HG03066 (cell line): ENCODE measurements around the gene MYOM3.

Source experiments
- ATAC-seq: cut with Tn5 transposase; IDR thresholded peaks from one replicate; pipeline ENCODE4 v1.9.1; 2021; ENCODE audit warnings: low read depth; ENCODE audit not compliant: unreplicated experiment

Gene MYOM3

DNA sequence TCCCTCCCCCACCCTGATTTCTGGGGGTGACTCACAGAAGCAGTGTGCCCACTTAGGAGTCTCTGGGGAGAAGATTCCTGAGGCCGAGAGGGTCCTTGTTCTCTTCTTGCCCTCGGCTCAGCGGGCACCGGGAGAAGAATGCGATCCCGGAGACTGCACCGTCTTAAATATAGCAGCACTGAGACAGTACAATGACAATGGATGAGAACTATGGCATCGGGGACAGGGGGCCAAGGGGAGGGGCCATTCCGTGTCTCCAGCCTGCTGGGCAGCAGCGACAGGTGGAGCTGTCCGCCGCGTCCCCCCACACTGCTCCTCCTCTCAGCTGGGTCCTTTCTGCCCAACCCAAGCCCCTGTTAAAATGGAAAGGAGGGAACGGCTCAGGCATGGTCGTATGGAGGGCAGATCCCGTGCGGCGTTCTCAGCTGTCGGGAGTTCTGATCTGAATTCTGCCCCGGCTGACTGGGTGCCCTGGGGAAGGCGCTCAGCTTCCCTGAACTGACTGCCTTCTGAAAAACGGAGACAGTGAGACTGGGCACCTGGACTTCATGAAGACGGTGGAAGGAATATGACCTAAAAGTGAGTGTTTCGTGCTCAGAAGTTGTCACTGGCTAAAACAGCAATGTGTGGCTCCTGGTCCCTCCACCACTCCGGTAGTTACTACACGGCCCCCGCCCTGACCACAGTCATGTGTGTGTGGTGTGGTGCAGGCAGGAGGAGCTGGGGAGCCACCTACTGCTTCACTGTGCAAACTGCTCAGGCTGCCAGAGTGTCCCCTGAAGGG is at the start of gene MYOM3:
TSS of gene MYOM3 (minus strand) at position 140 of the 784 bp plus-strand sequence. CDS start 3,499 bp downstream, outside the sequence.
- ATAC-seq, result no peak

DNA sequence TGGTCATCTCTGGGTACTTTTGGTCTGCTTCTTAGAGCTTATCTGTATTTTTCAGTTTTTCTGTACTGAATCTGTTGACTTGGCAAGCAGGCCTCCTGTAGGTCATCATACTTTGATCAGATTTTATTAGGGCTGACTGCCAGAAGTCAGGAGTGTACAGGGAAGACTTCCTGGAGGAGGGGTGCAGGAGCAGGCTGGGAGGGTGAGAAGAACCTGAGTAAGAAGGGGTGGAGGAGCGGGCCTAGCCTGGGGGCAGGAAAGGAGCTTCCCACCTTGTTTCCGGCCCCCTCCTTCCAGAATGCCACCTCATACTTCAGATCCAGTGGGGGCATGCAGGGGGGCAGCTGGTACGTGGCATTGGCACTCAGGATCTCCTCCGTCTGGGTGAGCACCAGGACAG is 49.3 kb upstream of the MYOM3 start:
- no peak for ATAC-seq

DNA sequence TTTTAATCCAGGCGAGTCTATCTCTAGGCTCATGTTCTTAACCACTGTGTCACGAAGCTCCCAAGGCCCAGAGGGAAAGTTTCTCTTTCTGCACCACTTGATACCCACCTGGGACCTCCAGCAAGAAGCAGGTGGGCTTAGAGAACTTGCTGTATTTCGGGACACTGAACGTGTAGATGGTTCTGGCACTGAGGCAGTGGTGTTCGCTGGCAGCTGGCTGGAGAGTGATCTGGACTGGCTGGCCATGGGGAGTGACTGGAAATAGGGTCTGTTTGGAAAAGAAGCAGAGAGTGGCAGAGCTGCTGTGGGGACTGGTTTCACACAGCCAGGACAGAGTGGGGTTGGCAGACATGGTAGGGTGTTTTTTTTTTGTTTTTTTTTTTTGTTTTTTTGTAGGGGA is 47.4 kb upstream of the MYOM3 start:
- ATAC-seq, result no peak

DNA sequence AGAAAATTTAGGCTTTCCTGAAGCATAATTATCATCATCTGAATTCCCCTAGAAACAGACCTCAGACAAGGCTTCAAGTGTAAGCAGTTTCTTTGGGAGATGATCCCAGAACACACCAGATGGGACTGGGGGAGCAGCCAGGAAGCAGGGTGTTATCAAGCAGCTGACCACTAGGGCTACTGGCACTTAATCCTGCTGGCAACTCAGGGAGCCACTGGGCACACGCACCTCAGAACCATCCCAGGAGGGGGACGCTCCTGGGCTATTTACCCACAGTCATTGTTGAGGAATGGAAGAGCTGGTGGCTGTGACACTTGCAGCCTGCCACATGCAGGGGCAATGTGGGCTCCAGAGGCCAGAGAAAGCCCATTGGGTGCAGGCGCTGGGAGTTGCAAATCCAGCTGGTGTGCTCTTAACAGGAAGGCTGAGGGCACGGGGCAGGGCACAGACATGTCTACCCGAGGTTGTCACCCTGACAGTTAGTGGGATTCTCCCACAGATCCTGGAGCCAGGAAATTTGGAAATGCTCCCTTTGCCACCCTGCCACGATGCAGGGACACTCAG is 46.1 kb upstream of the MYOM3 start:
- no peak for ATAC-seq

DNA sequence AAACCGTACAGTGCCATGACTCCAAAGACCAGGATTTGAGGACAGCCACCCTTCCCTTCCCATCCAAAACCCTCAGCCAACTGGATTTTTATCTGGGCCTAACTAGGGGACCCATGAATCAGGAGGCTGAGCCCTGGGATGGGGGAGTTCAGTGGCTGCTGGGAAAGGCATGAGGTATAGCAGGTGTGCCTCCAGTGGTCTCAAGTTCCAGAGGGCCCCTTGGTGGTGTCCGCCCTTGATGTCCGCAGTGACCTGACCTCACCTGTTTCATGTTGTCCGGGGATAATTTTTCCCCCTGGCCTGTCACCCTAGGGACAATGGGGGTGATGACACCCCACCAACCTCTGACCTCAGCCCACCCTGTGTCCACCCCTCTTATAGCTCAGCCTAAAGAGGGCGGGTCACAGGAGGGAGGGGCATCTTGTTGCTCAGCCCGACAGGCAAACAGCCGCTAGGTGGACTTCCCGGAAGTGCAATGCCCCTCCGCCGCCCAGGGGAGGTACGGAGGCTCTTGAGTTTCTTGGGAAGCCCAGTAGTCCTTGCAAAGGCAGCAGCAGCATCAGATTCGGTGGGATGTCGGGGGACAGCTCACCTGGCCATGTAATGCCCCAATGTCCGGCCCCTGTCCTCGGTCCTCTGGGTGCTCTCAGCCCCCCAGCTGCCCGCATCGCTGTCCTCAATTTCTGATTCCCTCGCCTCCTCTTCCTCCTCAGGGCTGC is 44.8 kb upstream of the MYOM3 start:
- no peak for ATAC-seq

DNA sequence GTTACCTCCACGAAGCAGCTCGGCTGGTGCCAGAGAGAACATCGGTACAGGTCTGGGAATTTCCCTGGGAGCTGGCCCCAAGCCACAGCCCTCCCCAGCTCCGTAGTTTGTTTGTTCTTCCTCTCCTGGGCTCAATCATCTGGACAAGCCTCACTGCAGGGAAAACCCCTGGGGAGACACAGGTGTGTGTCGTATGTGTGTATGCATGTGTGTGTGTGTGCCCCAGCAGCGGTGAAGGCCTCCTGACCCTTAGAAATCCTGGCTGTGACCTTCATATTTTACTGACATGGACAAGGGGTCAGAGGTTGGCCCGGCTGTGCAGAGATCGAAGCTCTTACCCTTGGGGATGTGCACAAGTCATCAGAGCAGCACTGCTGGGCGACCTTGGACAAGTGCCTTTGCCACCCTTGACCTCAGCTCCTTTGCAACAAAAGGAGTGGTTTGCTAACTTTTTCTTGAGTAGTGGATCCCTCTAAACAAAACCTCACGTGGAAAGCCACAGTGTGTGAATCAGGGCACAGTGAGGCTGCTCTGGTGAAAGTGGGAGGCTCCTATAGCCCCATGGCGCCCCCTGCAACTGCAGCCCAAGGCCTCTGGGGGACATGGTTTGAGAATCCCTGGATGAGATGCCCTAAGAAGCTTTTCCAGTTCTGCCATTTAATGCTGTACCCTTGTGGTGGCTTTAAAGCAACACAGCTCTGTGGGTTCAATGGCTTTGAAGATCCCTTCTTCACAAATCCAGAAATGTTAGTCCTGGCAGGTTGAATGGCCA is 43.3 kb upstream of the MYOM3 start:
- no peak for ATAC-seq

DNA sequence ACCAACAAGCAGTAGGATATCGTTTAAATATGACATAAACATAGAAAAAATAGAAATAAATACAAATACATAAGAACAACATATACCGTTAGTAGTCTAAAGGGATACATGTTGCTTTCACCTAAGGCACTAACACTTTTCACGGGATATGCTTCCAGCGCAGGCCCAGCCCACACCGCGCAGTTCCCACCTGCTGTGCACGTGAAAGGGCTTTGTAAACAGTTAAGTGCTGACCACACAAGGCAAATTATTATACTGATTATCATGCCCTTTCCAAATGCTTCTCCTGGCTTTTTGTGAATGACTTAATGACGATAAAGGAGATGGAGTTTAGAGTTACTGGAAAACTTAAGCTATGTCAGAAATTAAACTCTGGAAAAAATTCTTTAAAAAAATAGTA is 42.3 kb upstream of the MYOM3 start:
- no peak for ATAC-seq

DNA sequence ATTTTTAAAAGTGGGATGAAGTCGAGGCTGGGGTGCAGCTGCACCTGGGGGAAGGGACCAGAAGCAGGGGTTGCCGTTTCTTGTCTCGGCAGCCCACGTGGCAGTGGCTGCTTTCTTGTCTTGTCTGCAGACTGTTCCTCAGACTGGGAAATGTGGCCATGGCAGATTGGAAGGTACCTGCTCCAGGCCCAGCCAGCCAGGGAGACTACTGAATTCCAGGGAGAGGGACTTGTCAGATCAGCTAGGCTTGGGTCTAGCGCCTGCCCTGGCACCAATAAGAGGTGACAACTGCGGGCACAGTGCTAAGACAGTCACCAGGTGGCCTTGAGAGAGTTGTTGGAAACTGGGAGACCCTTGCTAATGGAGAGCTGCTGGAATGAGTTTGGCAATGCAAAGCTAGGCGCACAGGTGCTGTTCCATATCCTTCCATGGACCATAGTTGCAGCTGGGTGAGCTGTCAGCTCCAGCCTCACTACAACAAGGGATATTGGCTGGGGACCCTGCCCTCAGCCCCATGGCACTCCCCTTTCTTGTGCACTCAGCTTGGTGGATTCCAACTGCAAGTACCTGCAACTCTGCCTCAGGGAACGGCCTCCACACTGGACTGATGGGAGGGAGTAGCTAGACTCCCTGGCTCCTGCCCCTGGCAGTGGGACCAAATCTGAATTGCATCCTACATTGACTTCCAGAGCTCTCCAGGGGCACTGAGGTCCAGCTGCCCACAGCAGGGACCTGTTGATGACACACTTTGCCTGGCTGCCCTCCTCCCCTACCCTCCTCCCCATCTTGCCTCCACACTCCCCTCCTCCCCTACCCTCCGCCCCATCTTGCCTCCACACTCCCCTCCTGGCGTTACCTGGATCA is 40.9 kb upstream of the MYOM3 start:
- ATAC-seq, result no peak

DNA sequence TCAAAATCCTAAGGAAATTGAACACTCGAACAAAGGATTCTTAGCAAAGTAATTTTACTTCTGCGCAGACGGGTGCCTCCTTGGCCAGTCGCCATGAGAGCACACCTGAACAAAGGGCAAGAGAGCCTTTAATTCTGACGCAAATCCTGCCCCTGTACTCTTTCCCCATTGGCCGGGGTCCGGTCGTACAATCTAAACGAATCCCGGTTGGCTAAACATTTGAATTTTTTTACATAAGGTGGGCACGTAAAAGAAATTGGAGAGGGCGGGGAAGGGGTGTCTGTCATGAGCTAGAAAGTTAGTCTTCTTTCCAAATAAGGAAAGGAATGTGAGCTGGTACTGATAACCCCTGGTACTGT is 39.2 kb upstream of the MYOM3 start:
- no peak for ATAC-seq

DNA sequence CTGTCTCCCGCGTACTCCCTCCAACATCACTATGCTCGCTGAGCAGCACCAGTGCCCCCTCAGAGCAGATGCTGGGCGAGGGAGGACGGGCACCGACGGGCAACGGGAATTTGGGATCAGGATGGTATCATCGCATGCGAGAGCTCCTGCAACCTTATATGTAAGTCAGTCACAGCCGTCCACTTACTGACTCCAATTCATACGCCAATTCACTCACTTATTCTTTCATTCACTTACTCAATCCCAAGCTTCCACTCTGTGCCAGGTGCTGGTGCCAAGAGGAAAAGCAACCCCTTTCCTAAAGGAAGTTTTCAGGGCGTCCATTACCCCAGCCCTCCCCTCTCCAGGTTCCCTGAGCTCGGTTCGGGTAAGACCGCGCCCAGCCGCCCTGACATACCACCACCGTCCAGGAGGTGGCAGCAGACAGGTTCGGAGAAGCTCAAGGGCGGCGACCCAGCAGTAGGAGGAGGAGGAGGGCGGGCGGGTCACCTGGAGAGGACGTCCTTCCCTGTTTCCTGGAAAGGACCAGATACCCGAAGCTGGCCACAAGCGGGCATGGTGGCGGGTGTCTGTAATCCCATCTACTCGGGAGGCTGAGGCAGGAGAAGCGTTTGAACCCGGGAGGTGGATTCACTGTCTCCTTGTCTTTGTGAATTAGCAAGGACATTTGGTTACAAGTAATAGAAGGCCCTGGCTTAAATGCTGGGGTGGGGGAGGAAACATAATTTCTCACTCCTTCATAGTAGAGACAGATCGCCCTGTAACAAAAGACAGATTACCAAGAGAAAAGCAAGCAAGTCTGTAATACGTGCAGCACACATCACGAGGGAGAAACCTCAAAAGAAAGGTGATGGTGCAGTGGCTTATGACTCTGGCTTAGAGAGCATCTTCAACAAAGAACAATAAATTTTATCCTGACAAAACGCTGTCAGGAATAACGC is 38.6 kb upstream of the MYOM3 start:
- no peak for ATAC-seq

DNA sequence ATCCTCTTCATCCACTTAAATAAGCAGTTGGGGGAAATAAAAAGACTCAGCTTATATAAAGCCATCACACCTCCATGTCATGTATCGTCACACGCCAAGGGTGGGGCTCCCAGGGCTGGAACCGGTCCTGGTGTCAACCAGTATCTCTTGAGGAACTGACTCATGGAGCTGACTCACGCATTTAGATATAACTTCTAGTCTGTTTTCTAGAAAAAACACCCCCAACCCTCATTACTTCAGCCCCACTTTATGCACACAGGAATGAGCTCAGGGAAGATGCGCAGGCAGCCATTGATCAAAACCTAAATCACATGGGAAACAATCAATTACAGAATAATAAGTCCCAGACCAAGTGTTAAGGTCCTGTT is 37.9 kb upstream of the MYOM3 start:
- ATAC-seq, result no peak

DNA sequence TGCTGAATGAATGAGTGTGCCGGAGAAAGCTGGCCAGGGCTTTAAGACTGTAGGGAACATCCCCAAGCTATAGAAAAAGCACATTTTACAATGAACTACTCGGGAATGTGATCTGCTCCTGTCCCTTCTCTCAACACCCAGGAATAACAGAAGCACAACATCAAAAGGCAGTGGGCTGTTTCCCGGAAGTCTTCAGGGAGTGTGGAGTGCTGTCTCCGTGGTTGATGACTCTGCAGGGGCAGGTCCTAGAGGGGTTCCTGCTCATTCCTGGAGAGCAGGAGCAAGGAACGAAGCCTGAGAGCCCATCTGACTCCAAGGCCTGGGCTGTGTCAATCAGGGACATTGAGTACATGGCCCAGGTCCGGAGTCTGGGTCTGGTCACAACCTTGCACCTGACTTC is 35.9 kb upstream of the MYOM3 start:
- ATAC-seq, result no peak

DNA sequence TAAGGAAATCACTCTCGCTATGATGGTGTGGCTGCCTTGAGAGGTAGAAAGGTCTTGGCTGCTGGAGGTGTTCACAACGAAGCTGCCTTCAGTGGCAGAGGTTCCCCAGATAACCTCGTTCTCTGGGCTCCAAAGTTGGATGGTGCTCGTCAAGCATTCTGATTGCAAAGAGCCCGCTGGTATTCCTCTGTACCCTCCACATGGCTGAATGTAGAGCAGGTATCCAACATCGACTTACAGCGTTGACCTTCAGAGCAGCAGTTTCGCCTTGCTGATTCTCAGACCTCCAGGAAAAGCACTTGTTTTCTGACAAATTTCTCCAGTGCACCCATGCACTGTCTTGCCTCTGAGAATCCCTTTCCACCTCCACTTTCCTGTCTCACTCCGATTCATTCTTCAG is 35.3 kb upstream of the MYOM3 start:
- ATAC-seq, result no peak

DNA sequence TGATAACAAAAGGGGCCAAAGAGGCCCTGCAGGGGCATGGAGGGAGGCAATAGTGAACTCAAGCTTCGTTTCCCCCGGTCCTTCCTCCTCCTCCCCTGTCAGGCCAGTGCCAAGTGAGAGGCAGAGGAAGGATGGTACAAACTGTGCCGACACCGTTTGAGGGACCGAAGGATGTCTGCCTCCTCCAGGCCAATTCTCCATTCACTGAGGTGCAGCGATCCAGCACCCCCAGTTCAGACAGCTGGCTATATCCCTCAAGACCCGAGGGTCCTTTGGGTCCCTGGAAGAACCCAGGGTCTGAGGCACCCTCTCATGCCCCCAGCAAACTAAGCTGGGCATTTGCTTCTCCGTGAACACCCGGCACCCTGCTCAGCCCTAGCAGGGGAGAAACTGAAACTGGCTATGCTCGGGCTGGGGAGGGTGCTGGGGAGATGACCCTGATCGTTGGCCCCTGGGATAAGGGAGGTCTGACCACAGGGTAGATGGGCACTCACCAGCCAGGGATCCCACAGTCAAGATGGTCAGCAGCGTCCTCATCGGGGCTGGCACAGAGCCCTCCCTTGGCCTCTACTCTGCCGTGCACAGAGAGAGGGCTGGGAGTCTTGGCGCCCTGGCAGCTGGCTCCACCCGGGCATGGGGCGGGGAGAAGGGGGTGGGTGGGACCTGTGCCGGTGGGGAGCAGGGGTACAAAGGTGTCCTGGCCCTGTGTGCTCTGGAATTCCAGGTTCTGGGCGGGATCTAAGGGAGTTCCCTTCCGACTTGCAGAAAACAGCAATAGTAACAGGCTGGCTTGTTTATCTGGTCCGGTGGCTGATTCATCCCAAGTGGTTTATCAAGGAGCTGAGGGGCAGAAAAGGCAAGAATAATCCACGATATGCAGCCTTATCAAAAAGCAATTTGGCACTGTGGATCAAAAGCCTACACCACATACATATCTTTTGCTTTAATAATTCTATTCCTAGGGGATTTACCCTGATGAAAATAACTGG is 30.9 kb upstream of the MYOM3 start, which contains the start of gene IL22RA1:
TSS of gene IL22RA1 (minus strand) at position 595 of the 989 bp plus-strand sequence. CDS start at position 537, 58 bp downstream.
- ATAC-seq, result no peak

DNA sequence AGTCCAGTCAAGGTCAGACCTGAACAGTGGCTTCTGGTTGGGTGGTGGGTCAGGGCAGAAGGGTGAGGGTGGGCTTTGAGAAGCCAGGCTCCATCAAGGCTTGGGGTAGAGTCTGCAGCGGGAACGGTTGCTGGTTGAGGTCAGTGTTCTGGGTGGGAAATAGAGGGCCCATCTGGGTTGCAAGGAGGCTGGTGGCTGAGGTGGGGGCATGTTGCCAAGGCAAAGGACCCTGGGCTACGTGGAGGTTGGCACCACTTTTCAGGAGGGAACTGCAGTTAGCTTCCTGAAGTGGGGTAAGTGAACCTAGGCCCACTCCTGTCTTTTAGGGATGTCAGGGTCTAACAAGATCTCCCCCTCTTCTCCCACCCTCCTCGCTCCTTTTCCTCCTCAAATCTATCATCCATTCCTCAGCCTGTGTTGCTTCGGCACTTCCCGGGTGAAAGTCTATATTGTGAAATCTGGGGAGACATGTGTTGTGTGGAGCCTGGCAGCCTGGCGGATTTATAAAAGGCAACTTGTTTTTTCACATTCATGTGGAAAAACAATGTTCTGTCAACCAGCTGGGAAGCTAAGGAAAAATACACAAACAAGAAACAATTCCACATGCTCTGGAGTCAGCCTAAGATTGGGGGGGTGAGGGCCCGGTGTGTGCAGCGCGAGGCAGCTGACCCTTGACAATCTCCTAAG is 29.5 kb upstream of the MYOM3 start:
- no peak for ATAC-seq

DNA sequence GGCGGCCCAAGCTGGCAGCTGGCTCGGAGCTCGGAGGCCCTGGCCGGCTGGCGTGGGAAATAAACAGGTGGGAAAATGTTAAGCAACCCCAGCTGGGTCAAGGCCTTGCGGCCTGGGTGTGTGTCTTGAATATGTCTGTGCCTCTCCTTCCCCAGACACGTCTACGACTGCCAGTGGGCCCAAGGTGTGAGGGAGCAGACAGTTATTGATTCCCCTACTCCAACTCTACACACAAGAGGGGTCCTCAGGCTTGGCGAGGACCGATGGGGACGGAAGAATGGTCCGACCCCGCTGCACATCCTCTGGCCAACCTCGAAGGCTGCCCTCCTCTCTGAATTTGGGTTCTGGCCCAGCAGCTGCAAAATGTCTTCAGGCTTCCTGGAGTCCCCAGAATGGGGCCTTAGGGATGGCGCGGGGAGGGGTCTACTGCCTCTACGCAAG is 28.8 kb upstream of the MYOM3 start:
- ATAC-seq, result no peak

DNA sequence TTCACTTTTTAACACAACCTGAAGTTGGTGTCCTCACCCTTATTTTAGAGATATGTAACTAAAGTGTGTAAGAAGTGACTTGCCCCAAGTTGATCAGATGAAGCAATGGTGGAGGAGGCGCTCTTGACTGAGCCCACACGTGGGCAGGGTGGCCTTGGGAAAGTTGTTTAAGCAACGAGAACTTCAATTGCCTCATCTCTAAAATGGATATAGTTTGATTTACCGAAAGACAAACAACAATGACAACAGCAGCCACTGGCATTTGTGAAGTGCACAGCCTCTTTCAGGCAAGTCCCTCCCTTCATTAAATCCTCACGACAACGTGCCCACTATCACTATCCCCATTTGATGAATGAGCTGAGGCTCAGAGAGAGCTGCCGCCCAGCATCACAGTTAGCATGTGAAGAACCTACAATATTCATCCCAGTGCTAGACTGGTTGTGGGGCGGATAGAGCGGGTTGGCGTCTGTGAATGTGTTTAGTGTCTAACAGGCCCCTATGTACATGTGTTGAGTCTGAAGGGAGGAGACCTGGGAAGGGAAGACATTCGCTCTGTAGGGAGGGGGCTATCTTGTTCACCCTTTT is 28.0 kb upstream of the MYOM3 start:
- ATAC-seq, result no peak
